Erythroblast (primary cell): ENCODE data around the gene KCMF1.

Source experiments
- GATA1 ChIP-seq: IDR thresholded peaks from 2 replicates; pipeline ENCODE4 v1.6.1; 2011; ENCODE audit warnings: low read depth, mild to moderate bottlenecking, control low read depth, low read length, moderate library complexity
- POLR2A ChIP-seq: IDR thresholded peaks from 2 replicates; pipeline ENCODE4 v1.6.1; 2011; ENCODE audit warnings: mild to moderate bottlenecking, low read length

DNA sequence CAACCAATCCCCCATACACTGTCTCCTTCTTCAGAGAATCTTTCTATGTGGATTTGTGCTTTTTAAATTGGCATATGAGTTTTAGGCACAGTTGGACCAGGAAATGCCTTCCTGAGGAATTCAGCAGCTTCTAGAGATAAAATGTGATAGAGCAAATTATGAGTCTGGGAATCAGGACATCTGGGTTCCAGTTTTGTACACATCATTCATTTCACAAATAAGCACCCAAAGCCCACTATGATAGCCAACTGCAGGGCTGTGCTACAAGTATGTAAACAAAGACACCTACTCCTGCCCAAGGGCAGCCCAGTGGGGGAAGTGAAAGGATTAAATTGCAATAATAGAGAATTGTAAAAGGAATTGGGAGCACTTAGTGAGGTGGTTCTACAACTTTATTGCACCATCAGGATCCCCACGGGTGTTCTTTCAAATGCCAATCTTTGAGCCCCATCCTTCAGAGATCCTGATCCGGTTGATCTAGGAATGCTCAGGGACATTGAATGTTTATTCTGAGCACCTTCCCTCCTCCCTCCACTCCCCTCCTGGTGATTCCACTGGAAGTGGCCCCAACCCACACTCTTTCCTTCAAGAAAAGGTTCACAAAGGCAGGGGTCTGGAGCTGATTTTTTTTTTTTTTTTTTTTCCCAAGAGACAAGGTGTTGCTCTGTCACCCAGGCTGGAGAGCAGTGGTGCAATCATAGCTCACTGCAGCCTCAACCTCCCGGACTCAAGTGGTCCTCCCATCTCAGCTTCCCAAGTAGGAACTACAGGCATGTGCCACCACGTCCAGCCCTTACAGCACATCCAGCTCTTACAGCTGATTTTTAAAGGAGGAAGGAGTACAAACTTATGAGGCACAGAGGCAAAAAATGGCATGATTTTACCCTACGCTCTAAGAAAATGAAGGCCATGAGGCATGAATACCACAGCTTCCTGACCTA is 11.1 kb upstream of the KCMF1 start:
- TF ChIP-seq POLR2A (peak; percentile 10), GATA1 (no peak)
